K562 (cell line): ENCODE measurements around the gene EYA3.

ENCODE experiments used
- ATF3 ChIP-seq, 2 experiments: fragments of 450-650 bp in 1 of 2; sonication (generic) in 1 of 2; formaldehyde crosslinking in 1 of 2; IDR thresholded peaks in 1 of 2; conservative IDR thresholded peaks in 1 of 2; 2 replicates each; pipeline versions ENCODE4 v1.6.1 to v1.8.1; 2016 to 2023; ENCODE audit warnings: mild to moderate bottlenecking in 2 of 2, moderate library complexity in 2 of 2, inconsistent platforms in 1 of 2, missing genetic modification reagents in 1 of 2
- CBX3 ChIP-seq, 2 experiments: IDR thresholded peaks; 1 replicate in 1 of 2; 2 replicates in 1 of 2; pipeline ENCODE4 v1.6.1; 2012; ENCODE audit warnings: inconsistent platforms in 2 of 2, low read length in 2 of 2, borderline replicate concordance in 1 of 2, control low read depth in 1 of 2
- CREM ChIP-seq: IDR thresholded peaks from 2 replicates; pipeline ENCODE4 v1.6.1; 2014; ENCODE audit warnings: antibody characterized with exemption, low read depth
- CTCF ChIP-seq, 3 experiments: IDR thresholded peaks in 2 of 3; conservative IDR thresholded peaks in 1 of 3; 2 replicates each; pipeline ENCODE4 v1.5.1; 2011 to 2012; ENCODE audit warnings: low read length in 3 of 3, mild to moderate bottlenecking in 3 of 3, control low read depth in 2 of 3, improper control_type of control experiment in 1 of 3, inconsistent platforms in 1 of 3, low read depth in 1 of 3, mixed read lengths in 1 of 3, moderate library complexity in 1 of 3; ENCODE audit not compliant: insufficient read depth in 2 of 3
- HMGN3 ChIP-seq: IDR thresholded peaks from 2 replicates; pipeline ENCODE4 v1.6.1; 2011; ENCODE audit warnings: borderline replicate concordance, low read depth, mild to moderate bottlenecking, mixed read lengths, low read length; ENCODE audit not compliant: insufficient read length; ENCODE audit errors: extremely low read depth
- SMARCC2 ChIP-seq: fragments of 450-650 bp; IDR thresholded peaks from 2 replicates; pipeline ENCODE4 v1.6.1; 2017; ENCODE audit warnings: antibody characterized with exemption, moderate library complexity, mild to moderate bottlenecking, low read depth
- TCF7L2 ChIP-seq: fragments of 150-350 bp; IDR thresholded peaks from 2 replicates; pipeline ENCODE4 v1.6.1; 2016; ENCODE audit warnings: low read depth, mild to moderate bottlenecking, low read length, moderate library complexity
- TSC22D4 ChIP-seq: fragments of 450-650 bp; IDR thresholded peaks from 2 replicates; pipeline ENCODE4 v1.6.1; 2016; ENCODE audit warnings: missing genetic modification characterization, missing biosample characterization, control low read depth
- USF2 ChIP-seq: sonication (generic); formaldehyde crosslinking; IDR thresholded peaks from 2 replicates; pipeline ENCODE4 v1.5.0; 2020; ENCODE audit warnings: missing genetic modification reagents
- ZBTB40 ChIP-seq, 2 experiments: fragments of 450-650 bp in 1 of 2; sonication (generic) in 1 of 2; formaldehyde crosslinking in 1 of 2; IDR thresholded peaks; 2 replicates each; pipeline versions ENCODE4 v1.7.1 to v1.9.0; 2016 to 2022; ENCODE audit warnings: inconsistent platforms in 1 of 2, mild to moderate bottlenecking in 1 of 2, missing genetic modification reagents in 1 of 2

GRCh38 chr1:28126212-28126611 lies 37.8 kb upstream of the EYA3 start:
- TF ChIP-seq ZBTB40 (IDR thresholded peaks at IDR 0.05), result no peak
- no peak for TF ChIP-seq ZBTB40 (CRISPR knock-in tag; IDR thresholded peaks at IDR 0.05)
- no peak for TF ChIP-seq CTCF (IDR thresholded peaks at IDR 0.05 in 2 of 3, conservative IDR thresholded peaks at IDR 0.05 in 1 of 3; ENCODE audit: insufficient read depth in 2 of 3, low read depth in 1 of 3, low read length in 3 of 3)
- no peak for TF ChIP-seq TCF7L2
- no peak for TF ChIP-seq CBX3 (IDR thresholded peaks at IDR 0.05; ENCODE audit: borderline replicate concordance in 1 of 2, low read length in 2 of 2)
- no peak for TF ChIP-seq SMARCC2
- no peak for TF ChIP-seq CREM
- TF ChIP-seq USF2, result no peak
- TF ChIP-seq ATF3 (IDR thresholded peaks at IDR 0.05), result no peak
- TF ChIP-seq ATF3 (CRISPR knock-in tag; conservative IDR thresholded peaks at IDR 0.05), result no peak
- TF ChIP-seq HMGN3, result no peak
- no peak for TF ChIP-seq TSC22D4 (tag)
